GM18861 (cell line): ENCODE measurements around the gene GABRE.

Experiments used
- ATAC-seq: cut with Tn5 transposase; IDR thresholded peaks from one replicate; pipeline ENCODE4 v1.9.1; 2021; ENCODE audit not compliant: unreplicated experiment

The GABRE gene

GRCh38 chrX:151974336-151975227 lies at the start of gene GABRE:
Gene GABRE, minus strand, starts transcription at chrX:151974676. Its CDS starts 51 bp downstream, at chrX:151974625.
- no peak for ATAC-seq

- ATAC-seq, result no peak
These were observed 46.4 kb upstream of the GABRE start for GRCh38 chrX:152020888-152021287.

- ATAC-seq, result no peak
These were observed 25.3 kb upstream of the GABRE start for GRCh38 chrX:151999813-152000212.

- no peak for ATAC-seq
These were observed 23.1 kb upstream of the GABRE start for GRCh38 chrX:151997539-151997938.

GRCh38 chrX:151996347-151996746 lies 21.9 kb upstream of the GABRE start:
- no peak for ATAC-seq

- no peak for ATAC-seq
These were observed 20.0 kb upstream of the GABRE start for GRCh38 chrX:151994476-151994875.

GRCh38 chrX:151988706-151989299 lies 14.3 kb upstream of the GABRE start:
- ATAC-seq, result no peak

GRCh38 chrX:151987108-151987507 lies 12.6 kb upstream of the GABRE start:
- ATAC-seq, result no peak

- no peak for ATAC-seq
These were observed 11.5 kb upstream of the GABRE start for GRCh38 chrX:151985955-151986354.

GRCh38 chrX:151985531-151985930 lies 11.1 kb upstream of the GABRE start:
- ATAC-seq, result no peak

- ATAC-seq, result no peak
These were observed 10.4 kb upstream of the GABRE start for GRCh38 chrX:151984902-151985301.

GRCh38 chrX:151984328-151984727 lies 9.9 kb upstream of the GABRE start:
- ATAC-seq, result no peak

- no peak for ATAC-seq
These were observed 8.7 kb upstream of the GABRE start for GRCh38 chrX:151983186-151983585.

- ATAC-seq, result no peak
These were observed 7.7 kb upstream of the GABRE start for GRCh38 chrX:151982222-151982621.

GRCh38 chrX:151981129-151981528 lies 6.7 kb upstream of the GABRE start:
- ATAC-seq, result no peak

GRCh38 chrX:151977923-151978322 lies 3.4 kb upstream of the GABRE start:
- no peak for ATAC-seq

- no peak for ATAC-seq
These were observed 2.5 kb upstream of the GABRE start for GRCh38 chrX:151977009-151977408.

- no peak for ATAC-seq
These were observed 1.3 kb upstream of the GABRE start for GRCh38 chrX:151975736-151976275.

GRCh38 chrX:151975228-151975593 lies 735 bp upstream of the GABRE start:
- ATAC-seq, result no peak

GRCh38 chrX:151973851-151974335 lies 583 bp downstream of the GABRE start:
- no peak for ATAC-seq

GRCh38 chrX:151973060-151973661 lies 1.3 kb downstream of the GABRE start:
- ATAC-seq, result no peak

- no peak for ATAC-seq
These were observed 3.8 kb downstream of the GABRE start for GRCh38 chrX:151970661-151971060.
